ENCODE measurements around the gene ZNF679.

Gene ZNF679

GRCh38 chr7:64312826-64313225 is 84.6 kb downstream of the ZNF679 start:
- no peak for DNase-seq

DNA sequence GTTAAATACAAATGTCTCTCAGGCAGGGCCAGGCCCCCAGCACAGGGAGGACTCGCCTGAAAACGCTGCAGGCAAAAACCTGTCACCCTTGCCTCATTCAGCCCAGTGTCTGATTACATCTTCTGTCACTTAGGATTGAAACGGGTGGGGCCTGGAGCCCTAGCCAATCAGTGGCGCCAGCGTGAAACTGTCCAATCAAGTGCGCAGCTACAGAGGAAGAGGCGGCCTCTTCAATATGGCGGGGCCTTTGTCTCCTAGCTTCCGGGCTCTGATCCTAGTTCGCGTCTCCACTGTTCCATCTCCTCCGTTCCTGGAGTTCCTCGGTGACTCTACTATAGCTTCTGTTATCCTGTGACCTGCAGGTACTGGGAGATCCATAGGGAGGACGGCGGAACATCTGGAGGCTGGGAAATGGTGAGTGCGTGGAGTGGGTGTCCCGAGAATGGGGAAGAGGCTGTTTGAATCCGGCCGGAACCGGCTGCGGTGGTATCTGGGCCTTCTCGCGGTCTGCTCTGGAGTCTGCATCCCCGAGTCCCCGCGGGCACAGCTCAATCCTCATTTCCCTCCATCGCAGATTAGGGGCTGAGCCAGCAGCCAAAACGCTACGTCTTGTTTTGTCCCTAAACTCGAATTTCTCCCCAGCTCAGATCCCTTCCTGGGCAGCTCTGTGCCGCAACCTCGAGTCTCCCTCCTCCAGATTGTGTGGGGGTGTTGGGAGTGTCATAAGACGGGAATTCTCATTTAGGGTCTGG is 85.6 kb downstream of the ZNF679 start, which contains the start of gene ZNF736:
TSS of gene ZNF736 (plus strand) at position 222 of the 752 bp plus-strand sequence. CDS start at position 412, 190 bp downstream.
- DNase-seq = peak; percentile 94 to 98 (median 97)

- peak in 2 of 3 experiments; percentile 27 to 54 for DNase-seq
Observed at GRCh38 chr7:64314566-64314965, 86.3 kb downstream of the ZNF679 start.

- DNase-seq = peak in 1 of 3 experiments; percentile 14
Observed at GRCh38 chr7:64316031-64316742, 87.9 kb downstream of the ZNF679 start.

Measured in NCI-H1417 (cell line).